ENCODE results near the gene DNAJA4.

Gene DNAJA4

DNA sequence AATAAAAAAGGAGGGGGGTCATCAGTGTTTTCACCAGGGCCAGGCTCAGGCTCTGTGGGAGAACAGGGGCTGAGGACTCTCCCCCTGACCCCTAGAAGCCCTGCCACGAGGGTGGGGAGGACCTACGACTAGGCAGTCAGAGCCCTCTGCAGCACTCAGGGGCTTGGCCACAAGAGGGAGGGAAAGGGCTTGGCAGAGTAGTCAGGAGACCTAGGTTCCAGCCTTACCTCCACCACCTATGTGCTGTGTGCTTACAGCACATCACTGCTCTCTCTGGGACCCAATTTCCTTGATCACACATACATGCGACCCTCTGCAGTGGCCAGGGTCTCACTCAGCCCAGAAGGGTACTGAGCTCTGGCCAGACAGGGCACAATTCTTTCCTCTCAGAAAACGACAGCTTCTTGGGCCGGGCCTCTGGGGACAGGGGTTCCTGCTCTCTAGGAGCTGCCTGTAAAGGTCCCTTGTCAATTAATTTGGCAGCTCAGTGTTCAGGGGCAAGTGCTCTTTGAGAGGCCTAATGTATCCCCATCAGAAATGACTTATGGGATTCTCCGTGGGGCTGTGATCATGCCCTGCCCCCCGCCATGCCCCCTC lies 51.4 kb downstream of the DNAJA4 start:
- WGBS, 2 experiments (ENCODE audit: insufficient coverage in 2 of 2) = 65 to 73% methylated on average over 5 to 6 of the region's 7 CpGs

DNA sequence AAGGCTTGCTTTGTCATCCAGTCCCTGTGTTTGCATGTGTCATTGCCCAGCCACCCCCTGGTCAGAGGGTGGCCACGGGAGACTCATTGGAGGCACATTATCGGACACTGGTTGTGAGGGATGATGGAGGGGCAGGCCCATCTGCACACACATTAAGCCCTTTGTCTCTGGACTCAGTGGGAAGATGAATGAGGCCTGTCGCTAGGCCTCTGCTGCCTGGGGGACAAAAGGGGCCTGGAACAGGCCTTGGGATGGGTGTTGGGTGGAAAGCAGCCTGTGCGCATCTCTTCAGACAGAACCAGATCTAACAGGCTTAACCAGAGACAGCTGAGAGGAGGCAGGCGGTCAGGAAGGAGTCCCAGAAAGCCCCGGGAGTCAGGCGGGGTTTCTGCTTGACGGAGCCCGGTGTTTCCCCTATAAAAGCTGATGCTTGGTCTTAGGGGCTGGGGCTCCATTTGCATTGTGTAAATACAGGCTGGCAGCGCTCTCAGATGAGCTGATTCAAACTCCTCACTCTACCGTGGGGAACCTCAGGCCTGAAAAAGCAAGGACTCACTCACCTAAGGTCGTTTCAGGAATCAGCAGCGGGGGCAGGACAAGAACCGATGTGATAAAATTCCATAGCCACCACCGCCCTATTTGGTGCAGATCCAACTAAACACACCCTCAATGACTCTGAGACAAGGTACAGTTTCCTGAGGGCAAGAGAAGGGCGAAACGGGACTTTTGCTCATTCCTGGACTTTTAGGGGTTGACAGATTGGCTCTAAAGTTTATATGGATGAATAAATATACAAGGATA lies 52.1 kb downstream of the DNAJA4 start:
- H3K4me1 ChIP-seq (ENCODE audit: control insufficient read depth, insufficient read depth, low read length, poor library complexity, severe bottlenecking) = peaks cover 3% of the 10 kb centered on the region
- H3K36me3 ChIP-seq (ENCODE audit: control insufficient read depth, insufficient read depth, low read length) = no peaks in the 10 kb centered on the region
- no peaks in the 10 kb centered on the region for H3K9me3 ChIP-seq (ENCODE audit: control insufficient read depth, low read length)
- WGBS, 2 experiments (ENCODE audit: insufficient coverage in 2 of 2) = 55 to 61% methylated on average over 7 to 15 of the region's 17 CpGs
- peak overlapping the region; percentile 72 for H3K27ac ChIP-seq (ENCODE audit: low read depth, low read length, severe bottlenecking)
- H3K4me3 ChIP-seq (ENCODE audit: extremely low read depth, insufficient read depth, low read length, poor library complexity, severe bottlenecking) = no peak overlapping the region

More for the DNA sequence above, 51.4 kb downstream of the DNAJA4 start:
- peaks cover 3% of the 10 kb centered on the region for H3K4me1 ChIP-seq (ENCODE audit: control insufficient read depth, insufficient read depth, low read length, poor library complexity, severe bottlenecking)
- no peak overlapping the region for H3K4me3 ChIP-seq (ENCODE audit: extremely low read depth, insufficient read depth, low read length, poor library complexity, severe bottlenecking)
- H3K27ac ChIP-seq (ENCODE audit: low read depth, low read length, severe bottlenecking) = peak overlapping the region; percentile 72
- no peaks in the 10 kb centered on the region for H3K9me3 ChIP-seq (ENCODE audit: control insufficient read depth, low read length)
- H3K36me3 ChIP-seq (ENCODE audit: control insufficient read depth, insufficient read depth, low read length) = no peaks in the 10 kb centered on the region

DNA sequence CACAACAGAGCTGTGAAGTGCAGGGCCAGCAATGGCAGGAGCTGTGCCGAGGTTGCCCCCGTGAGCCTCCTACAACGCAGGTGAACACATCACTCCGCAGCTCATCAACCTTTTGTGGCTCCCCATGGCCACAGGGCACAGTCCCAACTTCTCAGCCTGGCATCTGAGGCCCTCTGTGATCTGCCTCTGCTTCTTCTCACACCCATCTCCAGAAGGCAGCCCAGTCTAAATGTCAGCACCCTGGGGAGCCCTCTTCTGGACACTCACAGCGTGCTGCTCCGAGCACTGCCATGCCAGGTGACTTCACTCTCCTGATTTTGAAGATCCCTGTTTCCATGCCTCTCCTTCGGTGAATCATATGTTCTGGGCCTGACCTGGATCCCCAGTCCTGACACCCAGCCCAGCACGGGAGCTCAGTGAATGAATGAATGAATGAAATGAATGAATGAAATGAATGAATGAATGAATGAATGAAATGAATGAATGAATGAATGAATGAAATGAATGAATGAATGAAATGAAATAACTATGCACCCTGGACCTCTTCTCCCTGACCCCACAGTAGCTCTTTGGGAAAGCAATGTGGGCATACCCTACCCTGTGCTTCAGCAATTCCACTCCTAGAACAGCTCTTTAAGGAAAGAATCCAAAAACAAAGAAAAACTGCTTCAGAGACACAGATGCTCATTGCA lies 52.9 kb downstream of the DNAJA4 start:
- peaks cover 9% of the 10 kb centered on the region for H3K4me1 ChIP-seq (ENCODE audit: control insufficient read depth, insufficient read depth, low read length, poor library complexity, severe bottlenecking)
- H3K36me3 ChIP-seq (ENCODE audit: control insufficient read depth, insufficient read depth, low read length) = no peaks in the 10 kb centered on the region
- peak overlapping the region; percentile 16 for H3K27ac ChIP-seq (ENCODE audit: low read depth, low read length, severe bottlenecking)
- 90 to 93% methylated on average over 8 of the region's 8 CpGs for WGBS, 2 experiments (ENCODE audit: insufficient coverage in 2 of 2)
- H3K9me3 ChIP-seq (ENCODE audit: control insufficient read depth, low read length) = no peaks in the 10 kb centered on the region
- H3K4me3 ChIP-seq (ENCODE audit: extremely low read depth, insufficient read depth, low read length, poor library complexity, severe bottlenecking) = no peak overlapping the region

DNA sequence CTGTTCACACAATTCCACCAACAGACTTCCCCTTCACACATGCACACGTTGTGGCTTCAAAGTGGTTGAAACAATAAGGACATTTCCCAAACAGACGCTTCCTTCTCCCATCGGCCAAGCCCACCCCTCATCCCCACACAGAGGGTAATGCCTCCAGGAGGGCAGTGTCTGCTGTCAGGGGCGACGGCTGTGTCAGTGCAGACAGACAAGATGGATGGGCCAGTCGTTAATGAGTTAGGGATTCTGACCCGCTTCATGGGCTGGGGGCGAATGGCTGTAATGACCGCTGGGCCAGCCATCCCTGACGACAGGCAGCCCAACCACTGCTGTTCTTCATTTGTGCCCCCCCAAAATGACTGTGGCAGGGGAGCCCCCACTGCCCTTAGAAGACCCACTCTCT lies 55.2 kb downstream of the DNAJA4 start:
- Histone ChIP-seq H3K36me3 (ENCODE audit: control insufficient read depth, insufficient read depth, low read length) (no peaks in the 10 kb centered on the region), H3K4me3 (ENCODE audit: extremely low read depth, insufficient read depth, low read length, poor library complexity, severe bottlenecking) (no peak overlapping the region), H3K4me1 (ENCODE audit: control insufficient read depth, insufficient read depth, low read length, poor library complexity, severe bottlenecking) (peaks cover 15% of the 10 kb centered on the region), H3K27ac (ENCODE audit: low read depth, low read length, severe bottlenecking) (peak overlapping the region; percentile 29), H3K9me3 (ENCODE audit: control insufficient read depth, low read length) (no peaks in the 10 kb centered on the region)
- WGBS, 2 experiments (ENCODE audit: insufficient coverage in 2 of 2) = 74 to 77% methylated on average over 8 of the region's 10 CpGs

DNA sequence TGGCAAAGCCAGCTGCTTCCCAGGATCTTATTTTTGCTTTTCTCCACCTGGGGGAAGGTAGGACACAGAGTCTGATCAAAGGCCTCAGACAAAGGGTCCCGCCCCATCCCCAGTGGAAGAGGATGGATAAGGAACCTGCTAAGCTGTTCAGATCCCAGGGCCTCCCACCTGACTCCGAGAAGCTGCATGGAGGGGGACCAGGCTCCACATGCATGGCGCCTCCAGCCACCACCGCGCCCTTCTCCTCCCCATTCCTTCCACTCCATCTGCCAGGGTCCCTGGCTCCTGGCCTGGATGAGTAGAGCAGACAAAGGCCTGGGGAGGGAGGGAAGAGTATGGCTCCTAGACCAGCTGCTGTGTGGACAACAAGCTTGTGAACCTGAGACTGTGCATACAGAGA lies 55.8 kb downstream of the DNAJA4 start:
- no peak overlapping the region for H3K4me3 ChIP-seq (ENCODE audit: extremely low read depth, insufficient read depth, low read length, poor library complexity, severe bottlenecking)
- no peak overlapping the region for H3K27ac ChIP-seq (ENCODE audit: low read depth, low read length, severe bottlenecking)
- H3K36me3 ChIP-seq (ENCODE audit: control insufficient read depth, insufficient read depth, low read length) = no peaks in the 10 kb centered on the region
- no peaks in the 10 kb centered on the region for H3K9me3 ChIP-seq (ENCODE audit: control insufficient read depth, low read length)
- H3K4me1 ChIP-seq (ENCODE audit: control insufficient read depth, insufficient read depth, low read length, poor library complexity, severe bottlenecking) = peaks cover 19% of the 10 kb centered on the region
- 90 to 94% methylated on average over 2 to 3 of the region's 5 CpGs for WGBS, 2 experiments (ENCODE audit: insufficient coverage in 2 of 2)

DNA sequence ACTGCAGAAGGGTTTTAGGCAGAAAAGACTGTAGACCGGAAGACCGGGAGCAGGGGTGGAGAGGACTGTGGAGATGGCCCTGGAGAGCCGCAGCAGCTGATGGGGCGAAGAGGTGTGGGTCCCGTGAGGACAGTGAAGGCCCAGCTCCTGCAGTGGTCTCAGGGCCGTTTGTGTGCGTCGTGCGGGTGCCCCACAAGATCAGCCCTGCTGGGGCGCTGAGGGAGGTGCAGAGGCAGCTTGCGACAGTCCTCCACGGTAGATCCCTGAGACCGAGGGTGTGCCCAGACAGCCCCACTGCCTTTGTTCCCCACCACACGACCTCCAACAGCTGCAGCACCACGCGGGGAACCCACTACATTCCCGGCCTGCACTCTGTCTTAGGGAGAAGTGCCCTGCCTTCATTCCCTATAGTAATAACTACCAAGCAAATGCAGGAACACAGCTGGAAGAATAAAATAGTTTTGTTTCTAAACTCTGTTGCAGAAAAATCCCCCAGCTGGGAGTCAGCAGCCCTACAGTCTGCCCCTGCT lies 56.7 kb downstream of the DNAJA4 start:
- Histone ChIP-seq H3K4me3 (ENCODE audit: extremely low read depth, insufficient read depth, low read length, poor library complexity, severe bottlenecking) (no peak overlapping the region), H3K9me3 (ENCODE audit: control insufficient read depth, low read length) (no peaks in the 10 kb centered on the region), H3K4me1 (ENCODE audit: control insufficient read depth, insufficient read depth, low read length, poor library complexity, severe bottlenecking) (peaks cover 17% of the 10 kb centered on the region), H3K27ac (ENCODE audit: low read depth, low read length, severe bottlenecking) (peak overlapping the region; percentile 29), H3K36me3 (ENCODE audit: control insufficient read depth, insufficient read depth, low read length) (no peaks in the 10 kb centered on the region)
- WGBS, 2 experiments (ENCODE audit: insufficient coverage in 2 of 2) = 82 to 91% methylated on average over 13 to 15 of the region's 17 CpGs

DNA sequence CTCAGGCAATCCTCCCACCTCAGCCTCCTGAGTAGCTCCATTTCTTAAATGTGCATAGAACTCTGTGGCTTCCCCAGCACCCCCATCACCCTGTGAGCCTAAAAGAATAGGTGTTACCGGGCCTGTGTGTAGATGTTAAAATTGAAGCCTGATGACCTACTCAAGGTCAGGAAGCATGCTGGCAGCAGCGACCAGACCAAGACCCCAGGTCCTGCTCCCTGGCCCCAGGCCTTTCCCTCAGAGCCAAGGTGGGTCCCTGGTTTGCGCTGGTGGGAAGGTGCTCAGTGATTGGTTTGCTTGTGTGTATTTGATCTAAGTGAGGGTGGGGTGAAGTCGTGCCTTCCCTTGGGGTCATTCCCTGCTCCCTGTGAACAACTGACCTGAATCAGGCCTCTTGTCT lies 57.4 kb downstream of the DNAJA4 start:
- Histone ChIP-seq H3K4me1 (ENCODE audit: control insufficient read depth, insufficient read depth, low read length, poor library complexity, severe bottlenecking) (peaks cover 17% of the 10 kb centered on the region), H3K9me3 (ENCODE audit: control insufficient read depth, low read length) (no peaks in the 10 kb centered on the region), H3K36me3 (ENCODE audit: control insufficient read depth, insufficient read depth, low read length) (no peaks in the 10 kb centered on the region), H3K27ac (ENCODE audit: low read depth, low read length, severe bottlenecking) (peak overlapping the region; percentile 72), H3K4me3 (ENCODE audit: extremely low read depth, insufficient read depth, low read length, poor library complexity, severe bottlenecking) (no peak overlapping the region)
- 53 to 78% methylated on average over 2 to 3 of the region's 4 CpGs for WGBS, 2 experiments (ENCODE audit: insufficient coverage in 2 of 2)

DNA sequence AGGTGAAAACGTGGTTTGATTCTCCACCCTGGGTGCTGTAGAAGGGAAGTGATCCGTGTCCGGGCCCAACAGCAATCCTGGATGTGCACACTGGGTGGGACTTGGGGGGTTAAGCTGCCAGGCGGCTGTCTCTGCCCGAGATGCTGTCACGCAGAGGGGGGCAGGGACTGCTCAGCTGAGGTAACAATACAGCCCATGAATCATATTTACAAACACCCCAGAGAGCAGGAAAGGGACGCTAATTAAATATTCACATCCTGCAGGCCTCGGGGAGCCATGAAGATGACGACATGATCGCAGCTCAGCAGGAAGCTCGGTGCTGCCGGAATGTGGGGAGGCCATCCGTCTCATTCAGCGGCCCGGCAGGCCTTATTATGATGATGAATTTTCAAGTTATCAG lies 57.9 kb downstream of the DNAJA4 start:
- 31 to 33% methylated on average over 1 to 13 of the region's 15 CpGs for WGBS, 2 experiments (ENCODE audit: insufficient coverage in 2 of 2)
- Histone ChIP-seq H3K27ac (ENCODE audit: low read depth, low read length, severe bottlenecking) (peak overlapping the region; percentile 72), H3K4me1 (ENCODE audit: control insufficient read depth, insufficient read depth, low read length, poor library complexity, severe bottlenecking) (peaks cover 17% of the 10 kb centered on the region)

DNA sequence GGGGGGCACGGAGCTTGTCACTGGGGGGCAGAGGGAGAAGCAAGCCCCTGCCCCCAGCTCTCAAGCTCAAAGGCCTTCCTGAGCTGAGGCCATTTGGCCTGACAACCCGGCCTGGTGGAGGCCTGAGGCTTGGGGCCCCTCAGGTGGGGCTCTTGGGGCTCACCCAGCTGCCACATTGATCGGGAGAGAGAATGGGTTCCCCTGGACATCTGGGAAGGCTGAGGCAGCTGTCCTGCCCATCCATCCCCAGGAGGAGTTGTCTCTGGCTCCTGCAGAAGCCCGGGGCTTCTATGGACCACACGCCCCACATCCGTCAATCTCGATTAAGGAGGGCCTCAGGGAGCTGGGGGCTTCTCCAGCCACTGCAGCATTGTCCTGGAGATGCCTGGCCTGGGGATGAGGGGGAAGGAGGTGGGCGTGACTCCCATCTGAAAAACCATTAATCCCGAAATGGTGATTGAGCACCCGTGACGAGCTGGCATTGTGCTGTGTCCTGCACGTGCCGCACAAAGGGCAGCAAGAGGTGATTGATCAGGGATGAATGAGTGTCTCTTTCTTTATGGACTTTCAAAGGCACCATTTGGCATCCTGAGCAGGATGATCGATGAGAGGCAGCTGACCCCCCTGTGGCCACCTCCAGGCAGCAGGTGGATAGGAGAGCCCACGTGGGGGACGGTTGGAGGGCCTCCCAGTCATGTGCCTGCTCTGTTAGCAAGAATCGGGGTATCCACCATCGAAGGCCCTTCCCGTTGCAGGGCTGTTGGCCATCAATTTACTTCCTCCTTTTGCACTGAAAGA lies 58.6 kb downstream of the DNAJA4 start:
- Histone ChIP-seq H3K9me3 (ENCODE audit: control insufficient read depth, low read length) (no peaks in the 10 kb centered on the region), H3K4me1 (ENCODE audit: control insufficient read depth, insufficient read depth, low read length, poor library complexity, severe bottlenecking) (peaks cover 17% of the 10 kb centered on the region), H3K36me3 (ENCODE audit: control insufficient read depth, insufficient read depth, low read length) (no peaks in the 10 kb centered on the region), H3K27ac (ENCODE audit: low read depth, low read length, severe bottlenecking) (peak overlapping the region; percentile 53), H3K4me3 (ENCODE audit: extremely low read depth, insufficient read depth, low read length, poor library complexity, severe bottlenecking) (no peak overlapping the region)
- 74 to 76% methylated on average over 14 to 17 of the region's 19 CpGs for WGBS, 2 experiments (ENCODE audit: insufficient coverage in 2 of 2)

More for the DNA sequence above, 57.9 kb downstream of the DNAJA4 start:
- Histone ChIP-seq H3K9me3 (ENCODE audit: control insufficient read depth, low read length) (no peaks in the 10 kb centered on the region), H3K36me3 (ENCODE audit: control insufficient read depth, insufficient read depth, low read length) (no peaks in the 10 kb centered on the region), H3K4me3 (ENCODE audit: extremely low read depth, insufficient read depth, low read length, poor library complexity, severe bottlenecking) (no peak overlapping the region)

DNA sequence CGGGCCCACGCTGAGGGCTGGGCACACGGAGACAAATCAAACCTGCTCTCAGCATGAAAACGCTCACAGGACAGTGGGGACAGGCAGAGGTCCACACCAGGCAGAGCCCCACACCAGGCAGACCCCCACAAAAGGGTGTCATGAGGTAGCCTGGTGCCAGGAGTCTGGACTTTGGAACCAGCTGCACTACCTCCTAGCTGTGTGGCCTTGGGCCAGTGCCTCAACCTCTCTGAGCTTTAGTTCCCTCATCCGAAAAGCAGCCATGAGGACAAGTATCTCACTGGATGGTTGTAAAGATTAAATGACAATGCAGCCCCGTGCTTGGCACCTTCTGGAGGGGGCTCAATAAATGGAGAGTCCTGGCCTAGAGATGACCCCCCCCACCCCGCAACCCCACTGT lies 59.3 kb downstream of the DNAJA4 start:
- Histone ChIP-seq H3K4me1 (ENCODE audit: control insufficient read depth, insufficient read depth, low read length, poor library complexity, severe bottlenecking) (peaks cover 17% of the 10 kb centered on the region), H3K27ac (ENCODE audit: low read depth, low read length, severe bottlenecking) (peak overlapping the region; percentile 23), H3K4me3 (ENCODE audit: extremely low read depth, insufficient read depth, low read length, poor library complexity, severe bottlenecking) (no peak overlapping the region)

More for the DNA sequence above, 59.3 kb downstream of the DNAJA4 start:
- WGBS, 2 experiments (ENCODE audit: insufficient coverage in 2 of 2) = 88 to 94% methylated on average over 5 of the region's 7 CpGs
- Histone ChIP-seq H3K36me3 (ENCODE audit: control insufficient read depth, insufficient read depth, low read length) (no peaks in the 10 kb centered on the region), H3K9me3 (ENCODE audit: control insufficient read depth, low read length) (no peaks in the 10 kb centered on the region)
